NCI-H226 (cell line): ENCODE results near the gene MYH1.

ENCODE experiments used
- DNase-seq: peaks from one replicate; pipeline ENCODE4 v3.0.0-alpha.2; 2015

The MYH1 gene

GRCh38 chr17:10477701-10478100 is 40.6 kb downstream of the MYH1 start:
- peak; percentile 40 for DNase-seq

GRCh38 chr17:10474536-10474935 is 43.8 kb downstream of the MYH1 start:
- DNase-seq = no peak

- no peak for DNase-seq
These were observed 46.5 kb downstream of the MYH1 start for GRCh38 chr17:10471858-10472257.

GRCh38 chr17:10469459-10469858 is 48.9 kb downstream of the MYH1 start, which contains the start of gene MYH4:
Gene MYH4 (minus strand): TSS chr17:10469559. CDS start chr17:10466745, 2,814 bp downstream.
- no peak for DNase-seq

GRCh38 chr17:10463402-10463801 is 54.9 kb downstream of the MYH1 start:
- DNase-seq = no peak

DNA sequence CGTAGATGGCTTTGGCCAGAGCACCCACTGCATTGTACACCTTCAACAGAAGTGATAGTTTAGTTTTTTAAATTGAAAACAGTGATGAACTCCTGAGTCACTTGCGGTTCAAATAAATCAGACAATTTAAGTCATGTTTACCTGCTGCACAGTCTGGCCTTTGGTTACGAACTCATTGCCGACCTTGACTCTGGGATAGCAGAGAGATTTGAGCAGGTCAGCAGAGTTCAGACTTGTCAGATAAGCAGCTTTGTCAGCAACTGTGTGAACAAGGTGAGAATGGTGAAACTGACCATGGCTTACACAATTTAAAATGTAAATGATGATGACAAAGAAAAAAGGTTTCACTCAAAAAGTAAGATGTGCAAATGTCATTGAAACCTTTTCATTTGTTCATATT is 58.3 kb downstream of the MYH1 start:
- no peak for DNase-seq

- no peak for DNase-seq
These were observed 59.6 kb downstream of the MYH1 start for GRCh38 chr17:10458701-10459100.

- DNase-seq = no peak
These were observed 60.4 kb downstream of the MYH1 start for GRCh38 chr17:10457952-10458351.

DNA sequence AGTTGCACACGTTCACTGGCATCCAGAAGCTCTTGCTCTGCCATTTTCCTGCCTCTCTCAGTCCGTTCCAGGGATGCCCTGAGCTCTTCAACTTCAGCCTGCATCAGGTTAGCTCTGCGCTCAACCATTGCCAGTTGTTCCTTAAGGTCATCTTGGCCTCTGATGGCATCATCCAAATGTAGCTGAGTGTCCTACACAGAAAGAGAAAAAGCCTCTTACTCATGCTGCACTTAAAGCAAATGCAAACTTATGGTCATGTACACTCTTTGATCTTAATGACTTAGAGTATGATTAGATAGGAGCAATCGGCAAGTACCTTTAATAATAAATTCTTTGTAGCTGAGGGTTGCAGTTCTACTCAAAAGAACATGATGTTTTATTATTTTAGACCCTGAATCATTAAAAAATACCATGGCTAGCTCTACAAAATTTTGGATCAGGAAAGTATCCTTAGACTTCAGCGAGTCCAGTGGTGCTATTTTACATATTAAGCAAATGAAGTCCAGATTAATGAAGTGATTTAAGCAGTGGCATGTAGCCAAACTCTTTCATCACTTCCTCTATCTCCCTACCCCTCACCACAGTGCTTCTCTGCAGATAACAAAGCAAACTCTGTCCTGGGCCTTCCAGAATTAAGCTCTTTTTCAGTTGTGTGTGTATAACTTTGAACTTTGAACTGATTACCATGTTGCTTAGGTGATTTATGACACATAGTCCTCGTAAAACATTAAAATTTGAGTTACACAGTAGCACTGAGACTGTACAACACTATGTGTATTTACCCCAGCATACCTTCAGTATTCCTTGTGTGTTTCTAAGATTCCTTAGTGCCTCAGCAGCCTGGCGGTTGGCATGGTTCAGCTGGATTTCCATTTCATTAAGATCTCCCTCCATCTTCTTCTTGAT is 71.1 kb downstream of the MYH1 start:
- DNase-seq = no peak
